ENCODE measurements around the gene CUL3.

DNA sequence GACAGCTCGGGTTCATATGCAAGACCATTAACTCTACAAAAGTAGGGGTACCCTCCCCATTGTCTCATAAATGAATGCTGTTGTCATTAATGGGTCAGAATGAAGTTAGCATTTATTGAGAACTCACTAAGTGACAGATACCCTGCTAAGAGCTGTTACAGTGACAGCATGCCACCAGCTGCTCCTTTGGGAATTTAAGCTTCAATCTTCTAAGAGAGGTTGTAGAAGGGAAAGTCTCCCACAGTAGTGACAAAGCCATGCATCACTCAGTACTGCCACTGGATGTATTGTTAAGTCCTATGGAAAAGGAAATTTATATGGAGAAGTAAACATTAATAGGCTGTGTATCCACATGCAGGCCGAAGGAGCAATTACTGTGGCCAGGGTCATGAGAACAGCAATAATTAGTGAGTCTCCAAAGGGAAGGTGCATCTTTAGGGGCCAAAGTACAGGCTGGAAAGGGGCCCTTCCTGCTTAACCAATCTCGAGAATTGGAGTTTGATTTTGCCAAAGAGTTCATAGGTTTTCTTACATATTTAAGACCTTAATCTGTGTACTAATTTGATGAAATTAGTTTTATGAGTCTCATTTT, 118.8 kb downstream of the CUL3 start:
- TF ChIP-seq, protein P1, sequence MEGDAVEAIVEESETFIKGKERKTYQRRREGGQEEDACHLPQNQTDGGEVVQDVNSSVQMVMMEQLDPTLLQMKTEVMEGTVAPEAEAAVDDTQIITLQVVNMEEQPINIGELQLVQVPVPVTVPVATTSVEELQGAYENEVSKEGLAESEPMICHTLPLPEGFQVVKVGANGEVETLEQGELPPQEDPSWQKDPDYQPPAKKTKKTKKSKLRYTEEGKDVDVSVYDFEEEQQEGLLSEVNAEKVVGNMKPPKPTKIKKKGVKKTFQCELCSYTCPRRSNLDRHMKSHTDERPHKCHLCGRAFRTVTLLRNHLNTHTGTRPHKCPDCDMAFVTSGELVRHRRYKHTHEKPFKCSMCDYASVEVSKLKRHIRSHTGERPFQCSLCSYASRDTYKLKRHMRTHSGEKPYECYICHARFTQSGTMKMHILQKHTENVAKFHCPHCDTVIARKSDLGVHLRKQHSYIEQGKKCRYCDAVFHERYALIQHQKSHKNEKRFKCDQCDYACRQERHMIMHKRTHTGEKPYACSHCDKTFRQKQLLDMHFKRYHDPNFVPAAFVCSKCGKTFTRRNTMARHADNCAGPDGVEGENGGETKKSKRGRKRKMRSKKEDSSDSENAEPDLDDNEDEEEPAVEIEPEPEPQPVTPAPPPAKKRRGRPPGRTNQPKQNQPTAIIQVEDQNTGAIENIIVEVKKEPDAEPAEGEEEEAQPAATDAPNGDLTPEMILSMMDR (IDR thresholded peaks at IDR 0.05; ENCODE audit: control extremely low read depth in 1 of 3, insufficient read depth in 1 of 3, low read depth in 1 of 3, low read length in 3 of 3) = no peak
- TF ChIP-seq EP300 (IDR thresholded peaks at IDR 0.05; ENCODE audit: borderline replicate concordance in 1 of 2, low read depth in 2 of 2, low read length in 2 of 2) (no peak), GABPA (IDR thresholded peaks at IDR 0.05; ENCODE audit: borderline replicate concordance, insufficient read depth, low read length) (no peak), EZH2 (IDR thresholded peaks at IDR 0.05; ENCODE audit: low read depth, low read length, severe bottlenecking) (no peak), CHD2 (IDR thresholded peaks at IDR 0.05; ENCODE audit: low read length) (no peak), TCF12 (IDR thresholded peaks at IDR 0.05; ENCODE audit: low read depth, low read length) (no peak), BACH1 (IDR thresholded peaks at IDR 0.05; ENCODE audit: low read length) (no peak)

Measured in H1 (cell line).